Liver (tissue), 9 donors: ENCODE results near the gene GADD45B. TPM values are rescaled to one million over a fixed set of nuclear protein-coding genes. Genes with fewer than 3 reads are reported as not detected.

Experiments used
- DNase-seq: peaks from one replicate; pipeline ENCODE4 v3.0.0-alpha.2; 2017; ENCODE audit warnings: low spot score
- H3K27ac ChIP-seq, 2 donors: one replicate each; pipeline ENCODE4 v1.7.0; 2013; ENCODE audit warnings: inconsistent platforms in 2 of 2, low read length in 2 of 2, control low read depth in 1 of 2, low read depth in 1 of 2, mild to moderate bottlenecking in 1 of 2
- H3K27me3 ChIP-seq, 4 donors: one replicate each; pipeline versions ENCODE4 v1.6.1 to v1.7.0; 2013; ENCODE audit warnings: low read length in 3 of 4, inconsistent platforms in 1 of 4, mild to moderate bottlenecking in 1 of 4, moderate library complexity in 1 of 4; ENCODE audit not compliant: control insufficient read depth in 4 of 4, insufficient read depth in 4 of 4
- H3K36me3 ChIP-seq, 4 donors: one replicate each; pipeline versions ENCODE4 v1.6.1 to v1.7.0; 2013; ENCODE audit warnings: low read length in 3 of 4, mild to moderate bottlenecking in 3 of 4, low read depth in 1 of 4, moderate library complexity in 1 of 4; ENCODE audit not compliant: control insufficient read depth in 4 of 4, insufficient read depth in 3 of 4
- H3K4me1 ChIP-seq, 4 donors: one replicate each; pipeline versions ENCODE4 v1.6.1 to v1.7.0; 2013; ENCODE audit warnings: low read length in 3 of 4, mild to moderate bottlenecking in 3 of 4, moderate library complexity in 1 of 4; ENCODE audit not compliant: control insufficient read depth in 4 of 4, insufficient read depth in 4 of 4
- H3K4me3 ChIP-seq, 3 donors: one replicate each; pipeline versions ENCODE4 v1.6.1 to v1.7.0; 2013; ENCODE audit warnings: low read length in 3 of 3, control low read depth in 1 of 3, low read depth in 1 of 3, mild to moderate bottlenecking in 1 of 3
- H3K9ac ChIP-seq, 2 donors: one replicate each; pipeline ENCODE4 v1.7.0; 2013; ENCODE audit warnings: low read length in 2 of 2, mild to moderate bottlenecking in 2 of 2, moderate library complexity in 2 of 2, control low read depth in 1 of 2, low read depth in 1 of 2
- H3K9me3 ChIP-seq, 4 donors: one replicate each; pipeline versions ENCODE4 v1.6.1 to v1.7.0; 2013; ENCODE audit warnings: low read length in 3 of 4; ENCODE audit not compliant: control insufficient read depth in 4 of 4
- ATF3 ChIP-seq: IDR thresholded peaks from 2 replicates; pipeline ENCODE4 v1.6.1; 2016; ENCODE audit warnings: antibody characterized with exemption
- CTCF ChIP-seq: fragments of 150-350 bp; IDR thresholded peaks from 2 replicates; pipeline ENCODE4 v1.5.1; 2017; ENCODE audit warnings: improper control_type of control experiment, low read depth, low read length; ENCODE audit not compliant: missing input control
- EGR1 ChIP-seq, 2 donors: IDR thresholded peaks; 2 replicates each; pipeline ENCODE4 v1.6.1; 2016 to 2018; ENCODE audit warnings: antibody characterized with exemption in 2 of 2, low read depth in 2 of 2
- FOXA1 ChIP-seq: IDR thresholded peaks from 2 replicates; pipeline ENCODE4 v1.6.1; 2016; ENCODE audit warnings: antibody characterized with exemption
- FOXA2 ChIP-seq: IDR thresholded peaks from 2 replicates; pipeline ENCODE4 v1.6.1; 2016; ENCODE audit warnings: antibody characterized with exemption
- GABPA ChIP-seq, 2 donors: IDR thresholded peaks in 1 of 2; conservative IDR thresholded peaks in 1 of 2; 2 replicates each; pipeline ENCODE4 v1.6.1; 2016; ENCODE audit warnings: antibody characterized with exemption in 2 of 2, mild to moderate bottlenecking in 1 of 2, moderate library complexity in 1 of 2
- HNF4A ChIP-seq, 2 donors: conservative IDR thresholded peaks; 2 replicates each; pipeline ENCODE4 v1.6.1; 2016; ENCODE audit warnings: antibody characterized with exemption in 2 of 2, mild to moderate bottlenecking in 2 of 2
- HNF4G ChIP-seq: IDR thresholded peaks from 2 replicates; pipeline ENCODE4 v1.6.1; 2016; ENCODE audit warnings: antibody characterized with exemption
- JUND ChIP-seq, 2 donors: IDR thresholded peaks; 2 replicates each; pipeline ENCODE4 v1.6.1; 2016; ENCODE audit warnings: antibody characterized with exemption in 2 of 2
- MAX ChIP-seq: IDR thresholded peaks from 2 replicates; pipeline ENCODE4 v1.6.1; 2016; ENCODE audit warnings: antibody characterized with exemption
- NR2F2 ChIP-seq: IDR thresholded peaks from 2 replicates; pipeline ENCODE4 v1.6.1; 2016; ENCODE audit warnings: antibody characterized with exemption
- RAD21 ChIP-seq, 2 donors: IDR thresholded peaks; 2 replicates each; pipeline ENCODE4 v1.6.1; 2016; ENCODE audit warnings: antibody characterized with exemption in 2 of 2, mild to moderate bottlenecking in 2 of 2
- RXRA ChIP-seq, 2 donors: IDR thresholded peaks; 2 replicates each; pipeline ENCODE4 v1.6.1; 2017 to 2018; ENCODE audit warnings: antibody characterized with exemption in 2 of 2, mild to moderate bottlenecking in 1 of 2
- SP1 ChIP-seq: IDR thresholded peaks from 2 replicates; pipeline ENCODE4 v1.6.1; 2018; ENCODE audit warnings: antibody characterized with exemption, mild to moderate bottlenecking
- TAF1 ChIP-seq: conservative IDR thresholded peaks from 2 replicates; pipeline ENCODE4 v1.6.1; 2016; ENCODE audit warnings: antibody characterized with exemption, mild to moderate bottlenecking
- YY1 ChIP-seq: IDR thresholded peaks from 2 replicates; pipeline ENCODE4 v1.6.1; 2016; ENCODE audit warnings: antibody characterized with exemption, mild to moderate bottlenecking
- ZBTB33 ChIP-seq: IDR thresholded peaks from 2 replicates; pipeline ENCODE4 v1.6.1; 2016; ENCODE audit warnings: antibody characterized with exemption
- WGBS: extraction: QIAGEN DNeasy Blood & Tissue Kit; methylation state at CpG from one replicate; pipeline ENCODE4 v1.1.7; 2013; 5-methylcytosine and 5-hydroxymethylcytosine counted together
- polyA plus RNA-seq, 2 donors: library from polyadenylated mRNA; stranded (reverse) in 1 of 2; unstranded in 1 of 2; fragments of 200-250 nt in 1 of 2; fragments of >200 nt in 1 of 2; fragmentation: Nextera tagmentation in 1 of 2; extraction: Ambion mirVana in 1 of 2; gene quantifications; one replicate each; pipeline versions ENCODE4 v1.2.1 to v1.2.3, GENCODE V29; 2013 to 2015
- total RNA-seq, 2 donors: library from RNA; depleted of rRNA; stranded (reverse); fragments of >200 nt; gene quantifications; one replicate each; pipeline ENCODE4 v1.2.3, GENCODE V29; 2014
- TF ChIP-seq, protein P1 (sequence below): IDR thresholded peaks from 2 replicates; pipeline ENCODE4 v1.6.1; 2016; ENCODE audit warnings: antibody characterized with exemption, mild to moderate bottlenecking
- donor health status: healthy.
- donor health status: healthy.
- donor health status: healthy.
- donor health status: healthy.
- donor health status: healthy.

The GADD45B gene
- total and polyA plus RNA-seq, 4 donors = 11.6 to 86.3 (median 82.4) TPM

- Histone ChIP-seq H3K4me1 (peaks cover 0 to 11% (median 4%) of the 10 kb centered on the region in 4 donors), H3K27me3 (no peaks in the 10 kb centered on the region), H3K4me3 (no peak overlapping the region), H3K27ac (no peak overlapping the region), H3K9me3 (no peaks in the 10 kb centered on the region), H3K36me3 (peaks cover 4 to 7% (median 6%) of the 10 kb centered on the region in 4 donors), H3K9ac (no peak overlapping the region)
- TF ChIP-seq ATF3 (no peak), GABPA (IDR thresholded peaks at IDR 0.05 in 1 of 2, conservative IDR thresholded peaks at IDR 0.05 in 1 of 2) (no peak), FOXA2 (no peak), MAX (no peak), TAF1 (no peak), JUND (IDR thresholded peaks at IDR 0.05) (no peak), HNF4G (no peak), RAD21 (IDR thresholded peaks at IDR 0.05) (no peak)
- TF ChIP-seq, protein P1, sequence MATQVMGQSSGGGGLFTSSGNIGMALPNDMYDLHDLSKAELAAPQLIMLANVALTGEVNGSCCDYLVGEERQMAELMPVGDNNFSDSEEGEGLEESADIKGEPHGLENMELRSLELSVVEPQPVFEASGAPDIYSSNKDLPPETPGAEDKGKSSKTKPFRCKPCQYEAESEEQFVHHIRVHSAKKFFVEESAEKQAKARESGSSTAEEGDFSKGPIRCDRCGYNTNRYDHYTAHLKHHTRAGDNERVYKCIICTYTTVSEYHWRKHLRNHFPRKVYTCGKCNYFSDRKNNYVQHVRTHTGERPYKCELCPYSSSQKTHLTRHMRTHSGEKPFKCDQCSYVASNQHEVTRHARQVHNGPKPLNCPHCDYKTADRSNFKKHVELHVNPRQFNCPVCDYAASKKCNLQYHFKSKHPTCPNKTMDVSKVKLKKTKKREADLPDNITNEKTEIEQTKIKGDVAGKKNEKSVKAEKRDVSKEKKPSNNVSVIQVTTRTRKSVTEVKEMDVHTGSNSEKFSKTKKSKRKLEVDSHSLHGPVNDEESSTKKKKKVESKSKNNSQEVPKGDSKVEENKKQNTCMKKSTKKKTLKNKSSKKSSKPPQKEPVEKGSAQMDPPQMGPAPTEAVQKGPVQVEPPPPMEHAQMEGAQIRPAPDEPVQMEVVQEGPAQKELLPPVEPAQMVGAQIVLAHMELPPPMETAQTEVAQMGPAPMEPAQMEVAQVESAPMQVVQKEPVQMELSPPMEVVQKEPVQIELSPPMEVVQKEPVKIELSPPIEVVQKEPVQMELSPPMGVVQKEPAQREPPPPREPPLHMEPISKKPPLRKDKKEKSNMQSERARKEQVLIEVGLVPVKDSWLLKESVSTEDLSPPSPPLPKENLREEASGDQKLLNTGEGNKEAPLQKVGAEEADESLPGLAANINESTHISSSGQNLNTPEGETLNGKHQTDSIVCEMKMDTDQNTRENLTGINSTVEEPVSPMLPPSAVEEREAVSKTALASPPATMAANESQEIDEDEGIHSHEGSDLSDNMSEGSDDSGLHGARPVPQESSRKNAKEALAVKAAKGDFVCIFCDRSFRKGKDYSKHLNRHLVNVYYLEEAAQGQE = no peak
- DNase-seq = no peak
- 91% methylated on average over 16 of the region's 16 CpGs for WGBS
These were observed 5.5 kb downstream of the GADD45B start for GRCh38 chr19:2481466-2481865.

GRCh38 chr19:2482354-2483038 is 6.6 kb downstream of the GADD45B start:
- H3K4me1 ChIP-seq = peaks cover 0 to 11% (median 4%) of the 10 kb centered on the region in 4 donors
- no peak overlapping the region for H3K4me3 ChIP-seq
- 90% methylated on average over 12 of the region's 12 CpGs for WGBS
- no peak overlapping the region for H3K27ac ChIP-seq
- no peak overlapping the region for H3K9ac ChIP-seq
- TF ChIP-seq EGR1 (IDR thresholded peaks at IDR 0.05; ENCODE audit: low read depth in 2 of 2) = no peak
- TF ChIP-seq JUND (IDR thresholded peaks at IDR 0.05) = no peak
- no peak for TF ChIP-seq NR2F2
- TF ChIP-seq, protein P1 = no peak
- no peak for TF ChIP-seq MAX
- no peak for TF ChIP-seq FOXA1
- TF ChIP-seq RAD21 (IDR thresholded peaks at IDR 0.05) = no peak
- no peak for TF ChIP-seq TAF1
- TF ChIP-seq GABPA (IDR thresholded peaks at IDR 0.05 in 1 of 2, conservative IDR thresholded peaks at IDR 0.05 in 1 of 2) = no peak
- no peak for TF ChIP-seq HNF4G
- no peak for TF ChIP-seq SP1
- TF ChIP-seq FOXA2 = no peak
- no peak for TF ChIP-seq YY1
- no peak for TF ChIP-seq ATF3
- no peak for TF ChIP-seq RXRA (IDR thresholded peaks at IDR 0.05)
- no peak for TF ChIP-seq ZBTB33
- no peak for TF ChIP-seq HNF4A (conservative IDR thresholded peaks at IDR 0.05)
- TF ChIP-seq CTCF = no peak
- H3K27me3 ChIP-seq = no peaks in the 10 kb centered on the region
- H3K9me3 ChIP-seq = no peaks in the 10 kb centered on the region
- no peak for DNase-seq
- H3K36me3 ChIP-seq = peaks cover 1 to 4% (median 3%) of the 10 kb centered on the region in 4 donors
